H9 (cell line): ENCODE measurements around the gene HDHD3. TPM values are rescaled to one million over a fixed set of nuclear protein-coding genes. Genes with fewer than 3 reads are reported as not detected.

Experiments
- DNase-seq: peaks from one replicate; pipeline ENCODE4 v3.0.0-alpha.2; 2017
- H2AFZ ChIP-seq: one replicate; pipeline ENCODE4 v1.6.1; 2013; ENCODE audit warnings: mild to moderate bottlenecking, low read length, control low read depth, moderate library complexity
- H2AK5ac ChIP-seq: 2 replicates; pipeline ENCODE4 v1.6.1; 2013; ENCODE audit warnings: low read length, control low read depth, mixed read lengths; ENCODE audit not compliant: insufficient read length
- H2BK120ac ChIP-seq: one replicate; pipeline ENCODE4 v1.6.1; 2013; ENCODE audit warnings: low read depth, mild to moderate bottlenecking, low read length, control low read depth, inconsistent platforms; ENCODE audit not compliant: poor library complexity, severe bottlenecking
- H2BK12ac ChIP-seq: 2 replicates; pipeline ENCODE4 v1.6.1; 2013; ENCODE audit warnings: low read length, control low read depth, mixed read lengths, low read depth; ENCODE audit not compliant: insufficient read length
- H2BK15ac ChIP-seq: 2 replicates; pipeline ENCODE4 v1.6.1; 2013; ENCODE audit warnings: low read depth, low read length, control low read depth
- H2BK20ac ChIP-seq: one replicate; pipeline ENCODE4 v1.6.1; 2013; ENCODE audit warnings: low read depth, mild to moderate bottlenecking, low read length, control low read depth, inconsistent platforms; ENCODE audit not compliant: poor library complexity, severe bottlenecking
- H2BK5ac ChIP-seq: 2 replicates; pipeline ENCODE4 v1.6.1; 2013; ENCODE audit warnings: low read length, control low read depth, mixed read lengths; ENCODE audit not compliant: insufficient read length
- H3K14ac ChIP-seq: 2 replicates; pipeline ENCODE4 v1.6.1; 2013; ENCODE audit warnings: low read length, control low read depth; ENCODE audit not compliant: insufficient read depth
- H3K18ac ChIP-seq: 2 replicates; pipeline ENCODE4 v1.6.1; 2013; ENCODE audit warnings: low read depth, mild to moderate bottlenecking, mixed read lengths, low read length, control low read depth; ENCODE audit not compliant: insufficient read length
- H3K23ac ChIP-seq: 2 replicates; pipeline ENCODE4 v1.6.1; 2013; ENCODE audit warnings: low read length, control low read depth, mixed read lengths, low read depth; ENCODE audit not compliant: insufficient read length
- H3K23me2 ChIP-seq: 2 replicates; pipeline ENCODE4 v1.6.1; 2013; ENCODE audit warnings: low read depth, mild to moderate bottlenecking, mixed read lengths, low read length, control low read depth; ENCODE audit not compliant: insufficient read length, poor library complexity, severe bottlenecking
- H3K27ac ChIP-seq: 2 replicates; pipeline ENCODE4 v1.5.1; 2013; ENCODE audit warnings: low read length, control low read depth, mixed read lengths, low read depth; ENCODE audit not compliant: insufficient read length
- H3K27me3 ChIP-seq: 2 replicates; pipeline ENCODE4 v1.6.1; 2013; ENCODE audit warnings: low read length, control low read depth, inconsistent platforms; ENCODE audit not compliant: insufficient read depth
- H3K4ac ChIP-seq: 2 replicates; pipeline ENCODE4 v1.6.1; 2013; ENCODE audit warnings: low read depth, mild to moderate bottlenecking, control low read depth, inconsistent platforms, low read length, moderate library complexity
- H3K4me1 ChIP-seq: 2 replicates; pipeline ENCODE4 v1.6.1; 2013; ENCODE audit warnings: low read length, control low read depth, inconsistent platforms; ENCODE audit not compliant: insufficient read depth
- H3K4me2 ChIP-seq: 2 replicates; pipeline ENCODE4 v1.6.1; 2013; ENCODE audit warnings: low read length, control low read depth, mixed read lengths; ENCODE audit not compliant: insufficient read length, insufficient read depth
- H3K56ac ChIP-seq: 2 replicates; pipeline ENCODE4 v1.6.1; 2013; ENCODE audit warnings: low read depth, mild to moderate bottlenecking, mixed read lengths, low read length, control low read depth; ENCODE audit not compliant: insufficient read length
- H3K79me1 ChIP-seq: 2 replicates; pipeline ENCODE4 v1.6.1; 2013; ENCODE audit warnings: low read depth, mild to moderate bottlenecking, moderate library complexity, low read length, control low read depth, inconsistent platforms; ENCODE audit not compliant: insufficient read depth, poor library complexity, severe bottlenecking
- H3K79me2 ChIP-seq: 2 replicates; pipeline ENCODE4 v1.6.1; 2013; ENCODE audit warnings: low read length, control low read depth, inconsistent platforms; ENCODE audit not compliant: insufficient read depth
- H3K9ac ChIP-seq: 2 replicates; pipeline ENCODE4 v1.6.1; 2013; ENCODE audit warnings: low read length, control low read depth, mixed read lengths; ENCODE audit not compliant: insufficient read length; ENCODE audit errors: extremely low read depth
- H3K9me3 ChIP-seq: one replicate; pipeline ENCODE4 v1.6.1; 2013; ENCODE audit warnings: low read depth, low read length, inconsistent platforms; ENCODE audit not compliant: control insufficient read depth
- H3T11ph ChIP-seq: one replicate; pipeline ENCODE4 v1.6.1; 2013; ENCODE audit warnings: mild to moderate bottlenecking, low read length, control low read depth, inconsistent platforms
- H4K20me1 ChIP-seq: one replicate; pipeline ENCODE4 v1.6.1; 2013; ENCODE audit not compliant: control insufficient read depth, insufficient read length, insufficient read depth
- H4K5ac ChIP-seq: 2 replicates; pipeline ENCODE4 v1.6.1; 2013; ENCODE audit warnings: low read depth, mild to moderate bottlenecking, mixed read lengths, low read length, control low read depth; ENCODE audit not compliant: insufficient read length
- H4K8ac ChIP-seq: replicated peaks from 2 replicates; pipeline ENCODE4 v1.6.1; 2013; ENCODE audit warnings: low read length, control low read depth, mixed read lengths, low read depth; ENCODE audit not compliant: insufficient read length
- H4K91ac ChIP-seq: 2 replicates; pipeline ENCODE4 v1.6.1; 2013; ENCODE audit warnings: low read depth, mild to moderate bottlenecking, moderate library complexity, mixed read lengths, low read length, control low read depth; ENCODE audit not compliant: insufficient read length
- H3K27ac Mint-ChIP-seq, 3 experiments: 2 replicates in 2 of 3; 3 replicates in 1 of 3; pipeline ENCODE4 v1.8.0; 2020 to 2021; ENCODE audit warnings: mixed read lengths in 3 of 3, mild to moderate bottlenecking in 1 of 3, moderate library complexity in 1 of 3
- H3K27me3 Mint-ChIP-seq: 2 replicates; pipeline ENCODE4 v1.8.0; 2021; ENCODE audit warnings: low read depth, mild to moderate bottlenecking, moderate library complexity, mixed read lengths
- H3K36me3 Mint-ChIP-seq, 3 experiments: 2 replicates in 2 of 3; 3 replicates in 1 of 3; pipeline ENCODE4 v1.8.0; 2020 to 2021; ENCODE audit warnings: low read depth in 3 of 3, mixed read lengths in 3 of 3; ENCODE audit not compliant: insufficient read depth in 1 of 3
- H3K4me1 Mint-ChIP-seq, 2 experiments: 2 replicates each; pipeline ENCODE4 v1.8.0; 2020; ENCODE audit warnings: mixed read lengths in 2 of 2
- H3K4me3 Mint-ChIP-seq, 2 experiments: 2 replicates in 1 of 2; 3 replicates in 1 of 2; pipeline ENCODE4 v1.8.0; 2020 to 2021; ENCODE audit warnings: mild to moderate bottlenecking in 2 of 2, mixed read lengths in 2 of 2, moderate library complexity in 1 of 2
- H3K9me3 Mint-ChIP-seq, 2 experiments: 2 replicates in 1 of 2; 3 replicates in 1 of 2; pipeline ENCODE4 v1.8.0; 2020; ENCODE audit warnings: mild to moderate bottlenecking in 2 of 2, mixed read lengths in 2 of 2, moderate library complexity in 1 of 2
- CTCF ChIP-seq: fragments of 200-600 bp; sonication (generic); conservative IDR thresholded peaks from 3 replicates; pipeline ENCODE4 v1.8.0; 2021; ENCODE audit warnings: antibody characterized with exemption, mild to moderate bottlenecking
- WGBS: extraction: QIAGEN DNeasy Blood & Tissue Kit; methylation state at CpG from one replicate; pipeline ENCODE4 v1.1.7; 2013; ENCODE audit warnings: missing lambda C conversion rate, low lambda C conversion rate, mixed read lengths; ENCODE audit not compliant: insufficient read length; ENCODE audit errors: extremely low coverage; 5-methylcytosine and 5-hydroxymethylcytosine counted together
- total RNA-seq: library from RNA; stranded (reverse); gene quantifications from 2 replicates; pipeline ENCODE4 v1.2.1, GENCODE V29; 2021

Gene HDHD3
- total RNA-seq, 1 experiment from 2014 or later, result 10.9 TPM

- WGBS, result no CpG with 5 or more reads among the region's 4 CpGs
- H2BK12ac ChIP-seq, result no peak overlapping the region
- H3K27me3 ChIP-seq, result no peaks in the 10 kb centered on the region; the same call in 1 of the 2 replicates
- DNase-seq, result no peak
- no peak overlapping the region for H3K9ac ChIP-seq
- Mint-ChIP-seq H3K27me3 (peaks cover 5% of the 10 kb centered on the region), H3K36me3 (no peaks in the 10 kb centered on the region), H3K4me1 (peaks cover 0 to 5% of the 10 kb centered on the region in 2 experiments; a peak in 1 of 4 replicates), H3K27ac (no peak overlapping the region), H3K9me3 (no peaks in the 10 kb centered on the region), H3K4me3 (no peak overlapping the region)
- no peak overlapping the region for H3K4me2 ChIP-seq
- no peak overlapping the region for H4K5ac ChIP-seq
- no peak for TF ChIP-seq CTCF
- H4K20me1 ChIP-seq, result no peaks in the 10 kb centered on the region
- no peak overlapping the region for H3T11ph ChIP-seq
- H4K91ac ChIP-seq, result no peak overlapping the region
- no peak overlapping the region for H2BK15ac ChIP-seq
- no peaks in the 10 kb centered on the region for H3K79me1 ChIP-seq
- H3K9me3 ChIP-seq, result no peaks in the 10 kb centered on the region
- no peak overlapping the region for H2AK5ac ChIP-seq
- no peak overlapping the region for H3K4ac ChIP-seq
- no peak overlapping the region for H2BK120ac ChIP-seq
- no peak overlapping the region for H3K23ac ChIP-seq
- no peak overlapping the region for H2BK20ac ChIP-seq
- no peak overlapping the region for H2BK5ac ChIP-seq
- no peaks in the 10 kb centered on the region for H3K4me1 ChIP-seq
- no peaks in the 10 kb centered on the region for H3K23me2 ChIP-seq
- H3K14ac ChIP-seq, result no peak overlapping the region
- no peaks in the 10 kb centered on the region for H3K79me2 ChIP-seq
- no peak overlapping the region for H3K56ac ChIP-seq
- H3K18ac ChIP-seq, result no peak overlapping the region
- H3K27ac ChIP-seq, result no peak overlapping the region
- H2AFZ ChIP-seq, result no peak overlapping the region
- H4K8ac ChIP-seq, result no peak overlapping the region
Measured at GRCh38 chr9:113326230-113326629, 50.6 kb downstream of the HDHD3 start.

Other genes starting within 250 kb of the HDHD3 start
- gene SLC31A2, start 226.0 kb downstream of the HDHD3 start, total RNA-seq, result 1.0 and 1.3 TPM in 2 replicates
- 18.5 and 19.3 TPM in 2 replicates for gene FKBP15, start 155.7 kb downstream of the HDHD3 start, total RNA-seq
- 34.4 and 34.8 TPM in 2 replicates for gene SLC31A1, start 155.4 kb downstream of the HDHD3 start, total RNA-seq
- gene CDC26, start 101.4 kb downstream of the HDHD3 start, total RNA-seq, result 37.8 and 38.6 TPM in 2 replicates
- 48.5 and 49.8 TPM in 2 replicates for gene PRPF4, start 101.3 kb downstream of the HDHD3 start, total RNA-seq
- gene RNF183, start 73.6 kb downstream of the HDHD3 start, total RNA-seq, result 0.33 TPM in 1 of 2 replicates, not detected in the other
- gene WDR31, start 36.7 kb downstream of the HDHD3 start, total RNA-seq, result 0.59 and 0.72 TPM in 2 replicates
- gene BSPRY, start 27.4 kb downstream of the HDHD3 start, total RNA-seq, result 4.5 and 5.1 TPM in 2 replicates
- 11.5 and 13.2 TPM in 2 replicates for gene ALAD, start 24.3 kb upstream of the HDHD3 start, total RNA-seq
- 82.4 and 85.9 TPM in 2 replicates for gene POLE3, start 33.7 kb upstream of the HDHD3 start, total RNA-seq
- 0.24 and 0.57 TPM in 2 replicates for gene C9orf43, start 33.8 kb upstream of the HDHD3 start, total RNA-seq
- gene RGS3, start 86.7 kb upstream of the HDHD3 start, total RNA-seq, result 12.1 and 13.9 TPM in 2 replicates